ENCODE measurements around the gene SLC9A9.

Gene SLC9A9

DNA sequence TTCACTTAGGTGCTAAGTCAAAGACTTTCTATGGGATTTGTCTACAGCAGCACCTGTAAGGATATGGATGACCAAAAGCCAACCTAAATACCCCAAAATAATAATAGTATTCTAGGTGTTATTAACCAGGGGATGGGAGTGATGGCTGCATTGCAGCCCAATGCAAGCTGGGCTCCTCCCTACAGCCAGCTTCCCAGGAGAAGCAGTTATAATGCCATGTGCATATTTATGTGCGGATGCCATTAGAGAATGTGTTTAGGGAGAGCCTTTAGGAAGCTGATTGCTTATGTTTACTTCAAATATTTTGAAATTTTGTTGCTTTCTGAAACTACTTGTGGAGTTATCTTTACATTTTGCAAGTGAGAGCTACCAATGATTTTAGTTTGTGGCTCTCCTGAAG is 491.4 kb downstream of the SLC9A9 start:
- Histone ChIP-seq H3K9me3 (ENCODE audit: insufficient read depth, low read length) (no peaks in the 10 kb centered on the region), H3K27me3 (ENCODE audit: low read depth, low read length) (no peaks in the 10 kb centered on the region), H3K9ac (ENCODE audit: low read length) (no peak overlapping the region), H4K20me1 (ENCODE audit: insufficient read depth, low read length) (no peaks in the 10 kb centered on the region), H3K4me1 (ENCODE audit: low read length) (peaks cover 11% of the 10 kb centered on the region), H3K4me2 (ENCODE audit: low read length) (no peak overlapping the region), H3K4me3 (ENCODE audit: low read length) (no peak overlapping the region), H3K36me3 (replicated peaks; ENCODE audit: low read depth, low read length) (peaks cover 2% of the 10 kb centered on the region), H3K27ac (ENCODE audit: low read length) (no peak overlapping the region), H3K79me2 (ENCODE audit: low read length) (no peaks in the 10 kb centered on the region), H2AFZ (ENCODE audit: low read depth, low read length) (no peak overlapping the region)
- TF ChIP-seq EZH2phosphoT487 (IDR thresholded peaks at IDR 0.05; ENCODE audit: low read depth) (no peak), CTCF (IDR thresholded peaks at IDR 0.05; ENCODE audit: low read depth, low read length) (no peak)

DNA sequence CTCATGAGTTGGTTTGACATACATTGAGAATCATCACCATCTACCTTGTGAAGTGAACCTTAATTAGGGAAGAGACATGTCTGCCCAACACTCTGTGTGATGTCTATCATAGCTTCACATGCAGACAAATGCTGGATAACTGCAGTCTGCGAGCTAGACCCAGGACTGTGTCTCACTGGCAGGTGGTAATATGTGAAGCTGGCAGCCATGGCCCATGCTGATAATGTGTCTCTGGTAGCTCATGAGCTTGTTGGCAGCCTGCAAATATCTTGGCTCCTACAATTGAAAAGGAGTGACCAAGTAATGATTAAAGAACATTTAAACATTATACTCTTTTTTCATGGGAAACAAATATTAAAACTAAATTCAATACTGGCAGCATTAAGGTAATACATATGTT is 493.9 kb downstream of the SLC9A9 start:
- Histone ChIP-seq H3K36me3 (replicated peaks; ENCODE audit: low read depth, low read length) (no peaks in the 10 kb centered on the region), H3K4me3 (ENCODE audit: low read length) (no peak overlapping the region), H3K4me2 (ENCODE audit: low read length) (no peak overlapping the region), H3K27ac (ENCODE audit: low read length) (no peak overlapping the region), H3K79me2 (ENCODE audit: low read length) (no peaks in the 10 kb centered on the region), H3K4me1 (ENCODE audit: low read length) (peaks cover 23% of the 10 kb centered on the region), H4K20me1 (ENCODE audit: insufficient read depth, low read length) (no peaks in the 10 kb centered on the region), H2AFZ (ENCODE audit: low read depth, low read length) (no peak overlapping the region), H3K27me3 (ENCODE audit: low read depth, low read length) (no peaks in the 10 kb centered on the region), H3K9me3 (ENCODE audit: insufficient read depth, low read length) (no peaks in the 10 kb centered on the region), H3K9ac (ENCODE audit: low read length) (no peak overlapping the region)
- TF ChIP-seq CTCF (IDR thresholded peaks at IDR 0.05; ENCODE audit: low read depth, low read length) = no peak
- TF ChIP-seq EZH2phosphoT487 (IDR thresholded peaks at IDR 0.05; ENCODE audit: low read depth) = no peak

DNA sequence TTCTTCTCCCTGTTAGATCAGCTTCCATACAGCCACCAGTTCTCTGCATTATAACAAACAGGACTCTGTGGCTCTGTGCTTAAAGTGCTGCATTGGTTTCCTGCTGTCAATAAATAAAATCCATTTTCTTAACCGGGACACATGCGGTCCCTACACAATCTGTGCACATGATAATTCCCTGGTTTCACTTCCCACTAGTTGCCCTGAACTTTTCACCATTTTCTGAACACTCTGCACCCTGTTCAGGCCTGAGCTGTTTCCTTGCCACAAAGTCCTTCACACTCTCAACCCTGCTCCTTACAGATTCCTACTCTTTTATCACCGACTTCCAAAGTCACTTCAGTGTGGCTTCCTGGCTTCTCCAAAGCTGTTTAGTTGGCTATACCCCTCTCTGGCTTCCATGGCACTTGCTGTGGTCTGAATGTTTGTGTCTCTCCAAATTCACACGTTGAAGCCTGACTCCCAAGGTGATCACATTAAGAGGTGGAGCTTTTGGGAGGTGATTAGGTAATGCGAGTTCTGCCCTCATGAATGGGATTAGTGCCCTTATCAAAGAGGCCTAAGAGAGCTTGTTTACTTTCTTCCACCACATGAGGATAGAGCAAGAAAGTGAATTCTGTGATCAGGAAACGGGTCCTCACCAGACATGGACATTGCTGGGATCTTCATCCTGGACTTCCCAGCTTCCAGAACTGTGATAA is 495.3 kb downstream of the SLC9A9 start:
- Histone ChIP-seq H3K4me1 (ENCODE audit: low read length) (peaks cover 25% of the 10 kb centered on the region), H3K4me3 (ENCODE audit: low read length) (no peak overlapping the region), H3K9me3 (ENCODE audit: insufficient read depth, low read length) (no peaks in the 10 kb centered on the region), H3K27me3 (ENCODE audit: low read depth, low read length) (no peaks in the 10 kb centered on the region), H3K36me3 (replicated peaks; ENCODE audit: low read depth, low read length) (no peaks in the 10 kb centered on the region), H2AFZ (ENCODE audit: low read depth, low read length) (no peak overlapping the region), H3K79me2 (ENCODE audit: low read length) (no peaks in the 10 kb centered on the region), H3K27ac (ENCODE audit: low read length) (no peak overlapping the region), H4K20me1 (ENCODE audit: insufficient read depth, low read length) (no peaks in the 10 kb centered on the region), H3K4me2 (ENCODE audit: low read length) (no peak overlapping the region), H3K9ac (ENCODE audit: low read length) (no peak overlapping the region)
- TF ChIP-seq CTCF (IDR thresholded peaks at IDR 0.05; ENCODE audit: low read depth, low read length) = no peak
- TF ChIP-seq EZH2phosphoT487 (IDR thresholded peaks at IDR 0.05; ENCODE audit: low read depth) = no peak

DNA sequence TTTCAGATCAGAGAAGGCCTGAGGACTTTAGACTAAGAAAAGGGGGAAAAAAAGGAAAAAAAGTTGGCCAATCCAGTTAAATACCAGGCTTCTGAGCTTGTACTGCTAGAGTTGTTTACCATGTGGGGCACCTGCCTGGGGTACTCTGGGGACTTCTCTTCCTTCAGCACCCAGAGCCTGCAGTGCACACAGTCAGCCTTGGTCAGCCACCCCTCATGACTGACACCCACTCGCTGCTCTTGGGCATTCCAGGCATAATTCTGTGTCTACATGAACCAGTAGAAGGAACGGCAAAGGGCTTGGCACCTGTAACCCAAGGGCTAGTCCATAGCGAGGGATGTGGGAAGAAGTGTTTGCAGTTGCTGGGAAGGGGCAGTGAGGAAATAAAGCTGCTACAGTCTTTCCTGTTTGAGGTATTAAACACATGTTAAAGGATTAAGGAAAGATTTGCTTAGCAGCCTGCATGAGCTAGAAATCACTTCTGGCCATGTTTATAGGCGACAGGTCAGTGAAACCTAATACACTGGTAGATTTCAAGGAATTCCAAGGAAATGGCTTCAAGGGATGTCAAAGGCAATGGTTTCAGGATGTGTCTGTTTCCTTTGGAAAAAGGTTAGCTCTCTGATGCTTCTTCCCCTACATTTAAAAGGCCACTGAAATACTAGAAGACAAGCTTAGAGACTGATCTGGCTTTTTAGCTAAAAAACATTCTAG is 496.2 kb downstream of the SLC9A9 start:
- no peak overlapping the region for H2AFZ ChIP-seq (ENCODE audit: low read depth, low read length)
- no peaks in the 10 kb centered on the region for H3K27me3 ChIP-seq (ENCODE audit: low read depth, low read length)
- H3K36me3 ChIP-seq (replicated peaks; ENCODE audit: low read depth, low read length) = no peaks in the 10 kb centered on the region
- no peak overlapping the region for H3K4me2 ChIP-seq (ENCODE audit: low read length)
- no peak overlapping the region for H3K4me3 ChIP-seq (ENCODE audit: low read length)
- no peak overlapping the region for H3K27ac ChIP-seq (ENCODE audit: low read length)
- TF ChIP-seq EZH2phosphoT487 (IDR thresholded peaks at IDR 0.05; ENCODE audit: low read depth) (no peak), CTCF (IDR thresholded peaks at IDR 0.05; ENCODE audit: low read depth, low read length) (no peak)
- no peaks in the 10 kb centered on the region for H3K79me2 ChIP-seq (ENCODE audit: low read length)
- no peaks in the 10 kb centered on the region for H3K9me3 ChIP-seq (ENCODE audit: insufficient read depth, low read length)
- peaks cover 25% of the 10 kb centered on the region for H3K4me1 ChIP-seq (ENCODE audit: low read length)
- H3K9ac ChIP-seq (ENCODE audit: low read length) = no peak overlapping the region
- H4K20me1 ChIP-seq (ENCODE audit: insufficient read depth, low read length) = no peaks in the 10 kb centered on the region
